K562 (cell line): ENCODE results near the gene PPM1H. TPM values are rescaled to one million over a fixed set of nuclear protein-coding genes. Genes with fewer than 3 reads are reported as not detected.

Experiments used
- ATAC-seq: fragments of 200-7000 bp; cut with Tn5 transposase; 3 replicates; pipeline ENCODE4 v1.9.1; 2020; ENCODE audit warnings: moderate library complexity
- BruUV-seq: library from RNA; stranded (reverse); fragments of 400-500 nt; replicated peaks from 2 replicates; lab custom pipeline; 2021; lab: Mats Ljungman, UMichigan
- CTCF ChIA-PET: fragments of 300-600 bp; formaldehyde crosslinking; extraction: SDS; loops from one replicate; lab custom pipeline; 2021; ENCODE audit warnings: low intra/inter-chr PET ratio; lab: Yijun Ruan, JAX
- POLR2A ChIA-PET: fragments of 300-600, 350-650 bp; sonication (Branson Sonifier 250); formaldehyde crosslinking; extraction: SDS; loops from one replicate; lab custom pipeline; 2021; ENCODE audit warnings: antibody characterized with exemption, inconsistent platforms; lab: Yijun Ruan, JAX
- DNase-seq, 4 experiments: peaks; one replicate each; pipeline versions ENCODE4 v3.0.0 to v3.0.0-alpha.2; 2011 to 2018; ENCODE audit warnings: low spot score in 3 of 4, mixed read lengths in 3 of 4; ENCODE audit errors: extremely low read depth in 1 of 4
- FAIRE-seq: peaks from 2 replicates; lab custom pipeline; 2011; peaks lifted over from hg19 to GRCh38; lab: Jason Lieb, UNC
- H2AFZ ChIP-seq: 2 replicates; pipeline ENCODE4 v1.6.0; 2011; ENCODE audit warnings: low read depth, low read length, control low read depth, inconsistent platforms
- H3K27ac ChIP-seq: fragments of 200-600 bp; 3 replicates; pipeline ENCODE4 v1.8.0; 2011; ENCODE audit warnings: low read depth, mild to moderate bottlenecking, control low read depth, inconsistent platforms, low read length, moderate library complexity, mixed read lengths; ENCODE audit errors: extremely low read depth
- H3K27me3 ChIP-seq, 2 experiments: fragments of 300-600 bp in 1 of 2; 2 replicates in 1 of 2; 3 replicates in 1 of 2; pipeline versions ENCODE4 v1.6.0 to v1.8.0; 2011; ENCODE audit warnings: inconsistent platforms in 2 of 2, low read length in 2 of 2, mild to moderate bottlenecking in 1 of 2, mixed read lengths in 1 of 2, moderate library complexity in 1 of 2; ENCODE audit not compliant: control insufficient read depth in 2 of 2, insufficient read depth in 2 of 2
- H3K36me3 ChIP-seq: fragments of 300-600 bp; 3 replicates; pipeline ENCODE4 v1.8.0; 2011; ENCODE audit warnings: mild to moderate bottlenecking, low read length, inconsistent platforms; ENCODE audit not compliant: control insufficient read depth, insufficient read depth
- H3K4me1 ChIP-seq, 2 experiments: fragments of 200-600 bp in 1 of 2; replicated peaks in 1 of 2; 2 replicates in 1 of 2; 3 replicates in 1 of 2; pipeline versions ENCODE4 v1.5.1 to v1.8.0; 2011; ENCODE audit warnings: inconsistent platforms in 2 of 2, low read length in 2 of 2, mild to moderate bottlenecking in 1 of 2, mixed read lengths in 1 of 2, moderate library complexity in 1 of 2; ENCODE audit not compliant: control insufficient read depth in 2 of 2, insufficient read depth in 2 of 2
- H3K4me2 ChIP-seq: 2 replicates; pipeline ENCODE4 v1.6.1; 2011; ENCODE audit warnings: low read length, control low read depth, inconsistent platforms, mixed read lengths; ENCODE audit not compliant: insufficient read depth
- H3K4me3 ChIP-seq: fragments of 200-600 bp; sonication (generic), shearing (Covaris generic); 2 replicates; pipeline ENCODE4 v1.5.1; 2016; ENCODE audit warnings: control low read depth, inconsistent platforms
- H3K79me2 ChIP-seq: fragments of 200-600 bp; 3 replicates; pipeline ENCODE4 v1.8.0; 2011; ENCODE audit warnings: low read length, inconsistent platforms; ENCODE audit not compliant: control insufficient read depth, insufficient read depth
- H3K9ac ChIP-seq, 2 experiments: 2 replicates each; pipeline versions ENCODE4 v1.6.0 to v1.6.1; 2011; ENCODE audit warnings: low read depth in 2 of 2, low read length in 2 of 2, control low read depth in 1 of 2, inconsistent platforms in 1 of 2, mild to moderate bottlenecking in 1 of 2, mixed read lengths in 1 of 2; ENCODE audit not compliant: insufficient read depth in 1 of 2
- H3K9me1 ChIP-seq: one replicate; pipeline ENCODE4 v1.6.0; 2011; ENCODE audit warnings: inconsistent platforms, mild to moderate bottlenecking, low read length, moderate library complexity; ENCODE audit not compliant: control insufficient read depth, insufficient read depth
- H3K9me3 ChIP-seq: replicated peaks from 2 replicates; pipeline ENCODE4 v1.5.1; 2011; ENCODE audit warnings: low read depth, low read length, inconsistent platforms; ENCODE audit not compliant: control insufficient read depth, insufficient read depth
- H4K20me1 ChIP-seq: replicated peaks from 2 replicates; pipeline ENCODE4 v1.6.1; 2011; ENCODE audit warnings: low read length, inconsistent platforms, mixed read lengths; ENCODE audit not compliant: control insufficient read depth, insufficient read depth
- CBFA2T3 ChIP-seq: fragments of 450-650 bp; IDR thresholded peaks from 2 replicates; pipeline ENCODE4 v1.6.1; 2017
- CBFB ChIP-seq: sonication (generic); formaldehyde crosslinking; IDR thresholded peaks from 2 replicates; pipeline ENCODE4 v1.4.0; 2020; ENCODE audit warnings: mild to moderate bottlenecking, missing genetic modification reagents
- CEBPZ ChIP-seq: fragments of 150-350 bp; IDR thresholded peaks from 2 replicates; pipeline ENCODE4 v1.6.1; 2014; ENCODE audit warnings: low read depth, mild to moderate bottlenecking, low read length, borderline replicate concordance
- LEF1 ChIP-seq: fragments of 450-650 bp; IDR thresholded peaks from 2 replicates; pipeline ENCODE4 v1.6.1; 2016; ENCODE audit warnings: mild to moderate bottlenecking
- MAFK ChIP-seq: IDR thresholded peaks from 2 replicates; pipeline ENCODE4 v1.6.1; 2011; ENCODE audit warnings: low read length, improper control_type of control experiment
- MBD2 ChIP-seq: sonication (generic); IDR thresholded peaks from 2 replicates; pipeline ENCODE4 v1.6.1; 2016; ENCODE audit warnings: low read depth, borderline replicate concordance
- NEUROD1 ChIP-seq: fragments of 150-350 bp; IDR thresholded peaks from 2 replicates; pipeline ENCODE4 v1.6.1; 2014; ENCODE audit warnings: borderline replicate concordance, low read length, low read depth; ENCODE audit not compliant: partially characterized antibody
- U2AF2 ChIP-seq: fragments of 200-400 bp; formaldehyde crosslinking; optimal IDR thresholded peaks from 2 replicates; pipeline ENCODE3; 2017; ENCODE audit warnings: low read depth, mild to moderate bottlenecking, low read length
- XRCC4 ChIP-seq: IDR thresholded peaks from one replicate; pipeline ENCODE4 v1.6.1; 2011; ENCODE audit not compliant: insufficient read depth, insufficient read length; ENCODE audit errors: extremely low read depth
- ZNF609 ChIP-seq: sonication (generic); formaldehyde crosslinking; IDR thresholded peaks from 2 replicates; pipeline ENCODE4 v1.8.1; 2023; ENCODE audit warnings: missing genetic modification reagents, mild to moderate bottlenecking, borderline replicate concordance
- WGBS: fragments of 100-300 bp; shearing (Covaris generic); methylation state at CpG from one replicate; pipeline ENCODE4 v1.1.6; 2016; ENCODE audit warnings: low coverage, mixed read lengths; ENCODE audit not compliant: insufficient coverage; ENCODE audit errors: missing lambda C conversion rate; 5-methylcytosine and 5-hydroxymethylcytosine counted together
- in situ Hi-C: fragments of 300-500 bp; cut with MboI; formaldehyde crosslinking; loops from 4 replicates; pipeline ENCODE4 v1.15.0; 2018; ENCODE audit warnings: inconsistent platforms, mixed read lengths
- intact Hi-C: fragments of 100-400 bp; cut with micrococcal nuclease; formaldehyde crosslinking; loops from 2 replicates; pipeline ENCODE4 v1.14.2; 2022
- polyA plus RNA-seq, 8 experiments: library from polyadenylated mRNA; depleted of rRNA in 4 of 8; stranded (reverse) in 5 of 8; unstranded in 3 of 8; fragments of >200 nt; fragmentation: Nextera tagmentation in 2 of 8; fragmentation: Illumina TruSeq in 1 of 8; extraction: Ambion mirVana in 2 of 8; extraction: Trizol in 1 of 8; gene quantifications; 2 replicates each; pipeline versions ENCODE4 v1.2.1 to v1.2.3, GENCODE V29; 2011 to 2014; ENCODE audit warnings: inconsistent platforms in 1 of 8, missing spikeins in 1 of 8
- total RNA-seq, 7 experiments: library from RNA; depleted of rRNA in 6 of 7; stranded (reverse); fragments of >200 nt in 6 of 7; fragmentation: Illumina TruSeq in 2 of 7; extraction: Trizol in 2 of 7; gene quantifications; 2 replicates each; pipeline versions ENCODE4 v1.2.1 to v1.2.3, GENCODE V29; 2011 to 2021; ENCODE audit warnings: low replicate concordance in 1 of 7

Gene PPM1H
- total and polyA plus RNA-seq, 9 of the 15 experiments (the other 6 are each of a cell fraction or from before 2014, with no cell fraction given), result 5.3 to 29.3 (median 11.3) TPM

GRCh38 chr12:62805517-62805916, 129.4 kb downstream of the PPM1H start:
- ATAC-seq, result no peak
- Histone ChIP-seq H3K9me1 (no peaks in the 10 kb centered on the region), H3K27ac (no peak overlapping the region), H3K36me3 (peaks cover 4% of the 10 kb centered on the region; the same call in 1 of the 3 replicates), H2AFZ (no peak overlapping the region), H3K4me2 (no peak overlapping the region), H3K79me2 (no peaks in the 10 kb centered on the region), H3K4me1 (peaks cover 0 to 7% of the 10 kb centered on the region in 2 experiments; a peak in 1 of 5 replicates), H3K27me3 (no peaks in the 10 kb centered on the region), H3K9ac (no peak overlapping the region), H4K20me1 (no peaks in the 10 kb centered on the region), H3K9me3 (no peaks in the 10 kb centered on the region), H3K4me3 (no peak overlapping the region)
- no peak for FAIRE-seq
- no peak for DNase-seq
- intact Hi-C loops (no loop called here), in situ Hi-C loops (no loop called here)
- ChIA-PET CTCF (no interaction called here), POLR2A (no interaction called here)
- TF ChIP-seq XRCC4 (no peak), LEF1 (no peak), U2AF2 (no peak), MAFK (no peak), MBD2 (no peak), NEUROD1 (no peak), CEBPZ (no peak), CBFB (CRISPR knock-in tag) (no peak), ZNF609 (CRISPR knock-in tag) (no peak), CBFA2T3 (no peak)
- no TSS peak for BruUV-seq
- 56% methylated on average over 3 of the region's 3 CpGs for WGBS
